Activated CD8-positive, alpha-beta T cell treated with anti-CD3 and anti-CD28 coated beads for 36 hours (primary cell): ENCODE data around the gene GAD1. TPM values are rescaled to one million over a fixed set of nuclear protein-coding genes. Genes with fewer than 3 reads are reported as not detected.

Experiments
- ATAC-seq: fragments of 200-7000 bp; cut with Tn5 transposase; one replicate; pipeline ENCODE4 v1.10.0; 2021; ENCODE audit warnings: mild to moderate bottlenecking, moderate library complexity
- CTCF ChIA-PET: fragments of 350-600 bp; sonication (Branson Sonifier 250); formaldehyde crosslinking; loops from one replicate; lab custom pipeline; 2021; ENCODE audit warnings: antibody characterized with exemption; lab: Charles Lee
- POLR2A ChIA-PET: fragments of 350-600 bp; sonication (Branson Sonifier 250); formaldehyde crosslinking; loops from one replicate; lab custom pipeline; 2021; ENCODE audit warnings: antibody characterized with exemption; lab: Charles Lee
- DNase-seq: peaks from one replicate; pipeline ENCODE4 v3.0.0-alpha.2; 2020
- H3K27ac Mint-ChIP-seq: one replicate; pipeline ENCODE4 v1.8.0; 2021; ENCODE audit warnings: mild to moderate bottlenecking, mixed read lengths
- H3K27me3 Mint-ChIP-seq: one replicate; pipeline ENCODE4 v1.8.0; 2021; ENCODE audit warnings: mixed read lengths
- H3K36me3 Mint-ChIP-seq: one replicate; pipeline ENCODE4 v1.8.0; 2021; ENCODE audit warnings: low read depth, mixed read lengths
- H3K4me1 Mint-ChIP-seq: one replicate; pipeline ENCODE4 v1.8.0; 2021; ENCODE audit warnings: low read depth, mixed read lengths
- H3K4me3 Mint-ChIP-seq: one replicate; pipeline ENCODE4 v1.8.0; 2021; ENCODE audit warnings: mild to moderate bottlenecking, moderate library complexity, mixed read lengths
- H3K9me3 Mint-ChIP-seq: one replicate; pipeline ENCODE4 v1.8.0; 2021; ENCODE audit warnings: mixed read lengths
- intact Hi-C: fragments of 100-400 bp; cut with micrococcal nuclease; formaldehyde crosslinking; loops from one replicate; pipeline ENCODE4 v1.10.0; 2022
- total RNA-seq, 2 experiments: library from RNA; stranded (reverse); gene quantifications; one replicate each; pipeline ENCODE4 v1.2.3, GENCODE V29; 2021
- TF ChIP-seq, protein P1 (sequence below): fragments of 200-600 bp; IDR thresholded peaks from one replicate; pipeline ENCODE4 v1.8.0; 2022; ENCODE audit warnings: antibody characterized with exemption, mild to moderate bottlenecking

The GAD1 gene
- total RNA-seq, 2 experiments from 2014 or later: 1.3 to 2.5 TPM

DNA sequence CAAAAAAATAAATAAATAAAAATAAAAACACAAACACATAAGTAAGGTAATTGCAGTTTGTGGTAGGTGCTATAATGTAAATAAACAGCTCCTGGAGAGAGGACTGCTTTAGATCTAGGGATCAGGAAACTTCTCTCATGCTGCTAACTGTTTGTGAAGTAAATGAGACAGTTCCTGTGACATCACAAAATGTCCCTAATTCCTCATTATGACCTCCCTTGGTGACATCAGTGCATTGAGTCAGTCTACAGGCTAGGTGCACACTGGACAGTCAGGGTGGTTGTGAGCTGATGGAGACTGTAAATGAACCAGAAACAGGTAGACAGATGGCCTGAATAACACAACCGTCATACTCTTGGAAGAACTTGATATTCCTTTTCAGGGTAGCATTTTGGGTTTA, 33.1 kb upstream of the GAD1 start:
- H3K4me1 Mint-ChIP-seq: no peaks in the 10 kb centered on the region
- no peaks in the 10 kb centered on the region for H3K9me3 Mint-ChIP-seq
- H3K36me3 Mint-ChIP-seq: no peaks in the 10 kb centered on the region
- no peak overlapping the region for H3K4me3 Mint-ChIP-seq
- POLR2A ChIA-PET: no interaction called here
- TF ChIP-seq, protein P1, sequence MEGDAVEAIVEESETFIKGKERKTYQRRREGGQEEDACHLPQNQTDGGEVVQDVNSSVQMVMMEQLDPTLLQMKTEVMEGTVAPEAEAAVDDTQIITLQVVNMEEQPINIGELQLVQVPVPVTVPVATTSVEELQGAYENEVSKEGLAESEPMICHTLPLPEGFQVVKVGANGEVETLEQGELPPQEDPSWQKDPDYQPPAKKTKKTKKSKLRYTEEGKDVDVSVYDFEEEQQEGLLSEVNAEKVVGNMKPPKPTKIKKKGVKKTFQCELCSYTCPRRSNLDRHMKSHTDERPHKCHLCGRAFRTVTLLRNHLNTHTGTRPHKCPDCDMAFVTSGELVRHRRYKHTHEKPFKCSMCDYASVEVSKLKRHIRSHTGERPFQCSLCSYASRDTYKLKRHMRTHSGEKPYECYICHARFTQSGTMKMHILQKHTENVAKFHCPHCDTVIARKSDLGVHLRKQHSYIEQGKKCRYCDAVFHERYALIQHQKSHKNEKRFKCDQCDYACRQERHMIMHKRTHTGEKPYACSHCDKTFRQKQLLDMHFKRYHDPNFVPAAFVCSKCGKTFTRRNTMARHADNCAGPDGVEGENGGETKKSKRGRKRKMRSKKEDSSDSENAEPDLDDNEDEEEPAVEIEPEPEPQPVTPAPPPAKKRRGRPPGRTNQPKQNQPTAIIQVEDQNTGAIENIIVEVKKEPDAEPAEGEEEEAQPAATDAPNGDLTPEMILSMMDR: no peak
- intact Hi-C loops: no loop called here
- CTCF ChIA-PET: no interaction called here
- H3K27ac Mint-ChIP-seq: no peak overlapping the region
- ATAC-seq: no peak
- no peak for DNase-seq
- peaks cover 21% of the 10 kb centered on the region for H3K27me3 Mint-ChIP-seq

DNA sequence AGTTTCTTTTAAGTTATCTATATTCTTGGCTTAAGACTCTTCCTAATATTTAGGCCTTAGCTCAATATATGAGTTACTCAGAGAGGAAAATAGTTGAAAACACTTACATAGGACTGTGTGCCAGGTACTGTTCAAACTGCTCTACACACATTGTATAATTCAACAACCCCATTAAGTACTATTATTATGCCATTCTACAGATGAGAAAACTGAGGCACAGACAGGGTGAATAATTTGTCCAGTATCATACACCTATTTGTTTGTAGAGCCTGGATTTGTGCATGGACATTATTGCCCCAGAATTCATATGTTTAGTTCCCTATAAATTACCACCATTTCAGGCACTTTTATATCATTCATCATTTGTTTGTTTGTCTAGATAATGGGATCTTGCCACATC, 17.7 kb upstream of the GAD1 start:
- DNase-seq: no peak
- no peak for ATAC-seq
- peaks cover 12% of the 10 kb centered on the region for H3K27me3 Mint-ChIP-seq
- intact Hi-C loops: no loop called here
- H3K27ac Mint-ChIP-seq: no peak overlapping the region
- POLR2A ChIA-PET: no interaction called here
- no peaks in the 10 kb centered on the region for H3K36me3 Mint-ChIP-seq
- H3K9me3 Mint-ChIP-seq: no peaks in the 10 kb centered on the region
- no peak overlapping the region for H3K4me3 Mint-ChIP-seq
- H3K4me1 Mint-ChIP-seq: no peaks in the 10 kb centered on the region
- TF ChIP-seq, protein P1: no peak
- CTCF ChIA-PET: no interaction called here

DNA sequence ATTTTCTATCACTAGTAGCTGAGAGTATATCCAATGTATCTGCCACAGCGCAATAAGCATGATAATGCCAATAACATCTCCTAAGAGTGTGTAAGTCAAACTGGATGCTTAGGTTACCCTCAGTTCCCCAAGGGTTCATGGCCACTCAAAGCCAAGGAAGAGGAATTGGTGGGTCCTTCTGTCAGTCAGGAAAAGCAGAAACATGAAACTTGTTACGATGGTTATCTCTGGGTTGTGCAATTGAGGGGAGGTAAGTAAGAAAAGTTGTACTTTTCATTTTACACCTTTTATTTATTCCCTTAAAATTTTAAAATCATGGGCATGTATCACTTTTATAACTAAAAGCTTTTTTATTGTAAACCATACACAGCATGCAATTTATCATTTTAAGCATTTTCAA, 10.1 kb upstream of the GAD1 start:
- intact Hi-C loops: loop anchor here (5.0 kb wide), 1 partner anchor 564 kb away; no protein-coding TSS in a partner anchor
- Mint-ChIP-seq H3K4me3 (no peak overlapping the region), H3K36me3 (no peaks in the 10 kb centered on the region), H3K9me3 (no peaks in the 10 kb centered on the region), H3K27ac (no peak overlapping the region), H3K4me1 (no peaks in the 10 kb centered on the region), H3K27me3 (peaks cover 5% of the 10 kb centered on the region)
- TF ChIP-seq, protein P1: no peak
- DNase-seq (no peak), ATAC-seq (no peak)
- POLR2A ChIA-PET: no interaction called here
- CTCF ChIA-PET: interaction anchor here (0.9 to 1.5 kb wide), 2 partner anchors 9 to 67 kb away, joined by 3 to 4 read pairs; no protein-coding TSS in a partner anchor

DNA sequence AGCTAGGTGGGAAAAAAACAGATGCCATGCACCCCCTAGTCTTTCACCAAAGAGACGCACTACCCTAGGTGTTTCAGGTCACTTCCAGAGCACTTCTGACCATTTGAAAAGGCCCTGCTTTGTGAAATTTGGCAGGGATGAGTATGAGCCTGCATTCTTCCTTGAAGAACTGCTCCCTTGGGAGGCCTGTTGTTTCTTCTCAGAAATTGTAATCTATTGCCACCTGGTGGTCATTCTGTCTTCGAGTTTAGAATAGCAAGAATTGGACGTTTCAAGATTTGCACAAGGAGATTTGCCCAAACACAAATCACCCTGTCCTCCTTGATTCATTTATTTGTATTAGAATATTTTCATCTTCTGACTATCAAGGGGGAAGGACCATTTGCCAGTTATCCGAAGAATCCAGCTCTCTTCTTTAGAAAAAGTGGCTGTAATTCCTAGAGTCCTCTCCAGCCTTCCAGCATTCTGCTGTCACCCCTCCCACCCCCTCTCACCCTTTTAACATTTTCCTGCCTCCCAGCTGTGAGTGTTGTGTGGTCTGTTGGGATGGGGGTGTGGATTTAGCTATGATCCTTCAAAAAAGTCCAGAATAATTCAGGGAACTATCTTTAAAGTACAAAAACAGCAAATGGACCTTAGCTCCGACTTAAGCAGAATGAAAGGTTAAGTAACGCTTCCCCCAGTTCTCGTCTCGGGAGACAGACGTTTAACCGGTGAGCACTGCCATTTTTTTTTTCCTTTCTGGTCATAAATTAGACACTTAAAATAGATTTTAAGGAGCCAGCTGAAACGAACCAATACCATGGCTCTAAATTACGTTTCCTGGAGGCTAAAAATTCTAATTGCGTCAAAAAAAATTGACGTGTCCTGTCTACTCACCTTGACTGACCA, 3.7 kb upstream of the GAD1 start:
- CTCF ChIA-PET: interaction anchor here (0.8 to 6.7 kb wide), 43 partner anchors 9 to 576 kb away, joined by 3 to 77 read pairs (median 5); partner anchors contain the start of genes ERICH2 and SP5

More for the DNA sequence above, 3.7 kb upstream of the GAD1 start:
- H3K4me1 Mint-ChIP-seq: peaks cover 26% of the 10 kb centered on the region
- H3K4me3 Mint-ChIP-seq: no peak overlapping the region
- peaks cover 51% of the 10 kb centered on the region for H3K27me3 Mint-ChIP-seq
- TF ChIP-seq, protein P1: peak; percentile 80
- POLR2A ChIA-PET: interaction anchor here (0.7 kb wide), 1 partner anchor 308 kb away, joined by 3 read pairs; no protein-coding TSS in a partner anchor
- no peaks in the 10 kb centered on the region for H3K9me3 Mint-ChIP-seq
- H3K36me3 Mint-ChIP-seq: no peaks in the 10 kb centered on the region
- H3K27ac Mint-ChIP-seq: no peak overlapping the region
- no peak for ATAC-seq
- no peak for DNase-seq
- intact Hi-C loops: loop anchor here (2.0 to 10.0 kb wide), 3 partner anchors 328 to 491 kb away; no protein-coding TSS in a partner anchor
